ENCODE measurements around the gene CENPP.

CENPP gene

DNA sequence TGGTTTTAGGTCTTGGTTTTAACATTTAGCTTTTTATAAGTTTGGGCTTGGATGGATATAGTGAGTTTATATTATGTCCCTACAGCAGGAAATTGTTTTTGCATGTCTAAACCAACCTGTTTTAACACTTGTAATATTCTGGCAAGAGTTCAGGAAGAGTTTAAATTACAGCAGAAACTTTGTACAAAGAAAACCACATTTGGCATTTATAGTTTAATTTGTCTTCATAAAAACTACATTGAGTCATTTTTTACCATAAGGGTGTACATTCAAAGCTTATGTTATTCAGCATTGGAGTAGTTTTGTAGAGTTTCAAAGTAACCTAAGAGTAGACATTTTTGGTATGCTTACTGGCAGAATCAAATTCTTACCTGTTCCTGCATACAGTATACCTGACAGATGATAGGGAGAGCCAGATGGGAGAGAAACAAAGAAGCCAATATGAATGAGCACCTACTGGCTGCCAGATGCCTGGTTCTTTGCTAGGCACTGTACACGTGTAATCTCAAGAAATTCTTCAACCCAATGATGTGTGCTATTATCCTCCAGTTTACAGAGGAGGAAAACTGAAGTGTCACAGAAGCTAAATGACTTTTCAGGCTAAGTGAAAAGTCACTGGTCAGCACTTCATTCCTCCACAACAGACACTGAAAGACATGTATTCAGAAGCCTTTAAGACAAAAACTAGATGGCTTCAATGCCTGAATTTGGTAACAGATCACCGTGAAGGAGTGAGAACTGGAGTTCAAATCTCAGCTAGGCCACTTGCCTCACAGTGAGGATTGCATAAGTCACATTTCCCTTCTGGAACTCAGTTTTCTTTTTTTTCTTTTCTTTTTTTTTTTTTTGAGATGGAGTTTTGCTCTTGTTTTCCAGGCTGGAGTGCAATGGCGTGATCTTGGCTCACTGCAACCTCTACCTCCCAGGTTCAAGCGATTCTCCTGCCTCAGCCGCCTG is 235.9 kb downstream of the CENPP start:
- TF ChIP-seq, protein P1, sequence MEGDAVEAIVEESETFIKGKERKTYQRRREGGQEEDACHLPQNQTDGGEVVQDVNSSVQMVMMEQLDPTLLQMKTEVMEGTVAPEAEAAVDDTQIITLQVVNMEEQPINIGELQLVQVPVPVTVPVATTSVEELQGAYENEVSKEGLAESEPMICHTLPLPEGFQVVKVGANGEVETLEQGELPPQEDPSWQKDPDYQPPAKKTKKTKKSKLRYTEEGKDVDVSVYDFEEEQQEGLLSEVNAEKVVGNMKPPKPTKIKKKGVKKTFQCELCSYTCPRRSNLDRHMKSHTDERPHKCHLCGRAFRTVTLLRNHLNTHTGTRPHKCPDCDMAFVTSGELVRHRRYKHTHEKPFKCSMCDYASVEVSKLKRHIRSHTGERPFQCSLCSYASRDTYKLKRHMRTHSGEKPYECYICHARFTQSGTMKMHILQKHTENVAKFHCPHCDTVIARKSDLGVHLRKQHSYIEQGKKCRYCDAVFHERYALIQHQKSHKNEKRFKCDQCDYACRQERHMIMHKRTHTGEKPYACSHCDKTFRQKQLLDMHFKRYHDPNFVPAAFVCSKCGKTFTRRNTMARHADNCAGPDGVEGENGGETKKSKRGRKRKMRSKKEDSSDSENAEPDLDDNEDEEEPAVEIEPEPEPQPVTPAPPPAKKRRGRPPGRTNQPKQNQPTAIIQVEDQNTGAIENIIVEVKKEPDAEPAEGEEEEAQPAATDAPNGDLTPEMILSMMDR (IDR thresholded peaks at IDR 0.05) = no peak

DNA sequence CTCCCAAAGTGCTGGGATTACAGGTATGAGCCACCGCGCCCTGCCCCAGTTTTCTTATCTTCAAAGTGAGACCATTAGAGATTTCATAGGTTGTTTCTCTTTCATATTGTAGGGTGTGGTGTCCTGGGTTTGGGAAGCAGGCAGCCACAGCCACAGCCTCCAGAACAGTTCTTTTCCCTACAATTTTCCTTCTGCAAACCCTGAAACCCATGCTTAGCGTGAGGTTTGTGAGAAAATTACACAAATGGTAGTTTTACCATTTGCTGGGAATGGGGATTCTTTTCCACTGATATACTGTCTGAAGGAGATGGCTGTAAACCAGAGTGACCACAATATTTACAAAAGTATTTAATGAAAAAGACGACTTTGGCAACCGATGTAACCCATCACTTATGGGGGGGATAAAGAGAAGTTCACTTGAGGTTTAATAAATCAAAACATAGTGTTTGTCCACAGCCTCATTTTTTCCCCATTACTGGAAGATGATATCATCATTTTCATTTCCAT is 236.8 kb downstream of the CENPP start:
- TF ChIP-seq, protein P1 (IDR thresholded peaks at IDR 0.05) = no peak

DNA sequence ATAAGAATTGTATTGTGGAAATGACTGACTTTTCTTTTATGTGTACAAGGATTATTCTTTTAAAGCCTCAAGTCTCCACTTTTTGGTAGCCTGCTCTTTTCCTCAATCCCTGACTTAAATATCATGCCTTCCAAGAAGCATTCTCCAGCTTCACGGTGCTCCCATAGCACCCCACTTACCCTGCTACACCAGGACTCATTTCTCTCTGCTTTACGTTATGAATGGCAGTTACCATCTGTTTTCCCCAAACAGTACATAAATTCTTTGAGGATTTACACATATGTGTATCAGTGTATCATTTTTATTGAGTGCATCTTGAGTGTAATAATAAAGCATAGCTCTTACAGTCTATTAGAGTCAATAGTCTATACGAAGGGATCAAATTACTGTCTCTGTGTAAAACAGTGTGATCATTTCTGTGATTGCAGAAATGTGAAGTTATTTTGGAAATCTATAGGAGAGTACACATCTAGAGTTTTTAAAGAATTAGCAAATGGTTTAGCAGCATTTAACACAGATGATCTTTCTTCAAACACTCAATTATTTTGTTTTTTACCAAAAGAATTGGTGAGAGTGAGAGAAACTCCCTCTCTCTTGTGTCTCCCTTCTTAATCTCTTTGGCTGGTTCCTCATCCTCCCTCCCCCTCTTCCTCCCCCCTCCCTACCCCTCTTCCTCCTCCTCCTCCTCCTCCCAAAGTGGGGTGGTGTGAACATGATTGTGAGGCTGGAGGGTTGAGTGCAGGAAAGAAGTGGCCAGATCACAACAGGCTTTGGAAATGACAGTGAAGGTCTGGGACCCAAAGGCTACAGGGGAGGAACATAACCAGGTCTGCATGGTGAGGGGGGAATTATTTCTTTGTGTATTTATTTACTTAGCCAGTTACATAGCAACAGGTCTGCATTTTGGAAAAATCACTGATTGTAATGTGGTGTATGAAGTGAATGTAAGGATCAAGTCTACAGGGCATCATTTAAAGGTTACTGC is 237.7 kb downstream of the CENPP start:
- TF ChIP-seq, protein P1 (IDR thresholded peaks at IDR 0.05) = no peak

DNA sequence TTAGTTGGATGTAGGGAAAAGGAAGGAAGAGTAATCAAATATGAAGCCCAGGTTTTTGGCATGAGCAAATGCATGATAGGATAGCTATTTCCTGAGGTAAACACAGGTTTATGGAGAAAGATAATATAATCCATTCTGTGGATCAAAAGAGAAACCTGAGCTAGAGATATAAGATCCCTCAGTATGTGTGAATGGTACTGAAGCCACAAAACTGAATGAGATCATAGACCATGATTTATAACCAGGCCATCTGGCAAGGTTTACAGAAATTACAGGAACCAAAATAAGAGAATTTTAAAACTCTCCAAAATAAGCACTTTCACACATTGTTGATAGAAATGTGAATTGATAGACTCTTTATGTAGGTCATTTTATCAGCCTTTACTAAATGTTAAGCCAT is 238.8 kb downstream of the CENPP start:
- TF ChIP-seq, protein P1 (IDR thresholded peaks at IDR 0.05) = no peak

DNA sequence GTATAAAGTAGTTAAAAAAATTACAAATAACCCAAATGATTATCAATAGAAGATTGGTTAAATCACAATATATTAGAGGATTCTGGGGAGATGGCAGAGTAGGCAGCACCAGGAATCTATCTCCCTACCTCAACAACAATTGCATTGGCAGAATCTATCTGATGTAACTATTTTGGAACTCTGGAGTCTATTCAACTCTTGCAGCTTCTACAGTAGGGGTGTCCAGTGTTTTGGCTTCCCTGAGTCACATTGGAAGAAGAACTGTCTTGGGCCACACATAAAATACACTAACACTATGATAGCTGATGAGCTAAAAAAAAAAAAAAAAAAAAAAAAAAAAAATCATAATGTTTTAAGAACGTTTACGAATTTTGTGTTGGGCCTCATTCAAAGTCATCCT is 239.2 kb downstream of the CENPP start:
- TF ChIP-seq, protein P1 (IDR thresholded peaks at IDR 0.05) = no peak

DNA sequence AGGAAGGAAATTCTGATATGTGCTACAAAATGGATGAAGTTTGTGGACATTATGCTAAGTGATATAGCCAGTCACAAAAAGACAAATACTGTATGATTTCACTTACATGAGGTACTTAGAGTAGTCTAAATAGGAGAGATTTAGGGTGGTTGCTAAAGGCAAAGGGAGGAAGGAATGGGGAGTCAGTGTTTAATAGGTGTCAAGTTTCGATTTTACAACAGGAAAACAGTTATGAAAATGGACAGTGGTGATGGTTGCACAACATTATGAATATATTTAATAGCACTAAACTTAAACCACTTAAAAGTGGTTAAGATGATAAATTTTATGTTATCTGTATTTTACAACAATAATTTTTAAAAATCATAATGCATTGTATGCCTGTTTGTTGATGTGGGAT is 250.4 kb downstream of the CENPP start:
- TF ChIP-seq, protein P1 (IDR thresholded peaks at IDR 0.05) = no peak

DNA sequence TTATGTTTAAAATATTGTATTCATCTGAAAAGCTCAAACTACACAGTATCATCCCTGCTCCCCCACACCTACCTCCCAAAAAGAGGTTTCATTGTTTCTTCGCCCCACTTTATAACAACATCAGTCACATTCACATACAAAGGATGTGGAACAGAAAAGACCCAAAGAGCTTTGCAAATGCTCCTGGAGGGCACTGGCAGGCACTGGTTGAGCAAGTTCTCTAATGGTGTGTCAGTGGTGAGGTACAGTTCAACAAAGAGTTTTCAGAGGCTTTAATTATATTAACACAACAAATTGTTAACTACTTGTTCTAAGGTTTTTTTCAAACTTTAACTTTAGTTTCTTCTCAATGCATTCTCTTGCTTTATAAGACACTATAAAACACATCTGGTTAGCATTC is 264.2 kb downstream of the CENPP start:
- TF ChIP-seq, protein P1 (IDR thresholded peaks at IDR 0.05) = no peak
